Astrocyte (in vitro differentiated cells and primary cell): Measurements from ENCODE around the gene SPTLC1. TPM values are rescaled to one million over a fixed set of nuclear protein-coding genes. Genes with fewer than 3 reads are reported as not detected.

Experiments used
- DNase-seq: peaks from one replicate; pipeline ENCODE4 v3.0.0-alpha.2; 2010; ENCODE audit warnings: low read depth
- FAIRE-seq: peaks from 2 replicates; lab custom pipeline; 2011; peaks lifted over from hg19 to GRCh38; lab: Jason Lieb, UNC
- H2AFZ ChIP-seq: 2 replicates; pipeline ENCODE4 v1.6.0; 2012; ENCODE audit warnings: low read depth, low read length, inconsistent platforms
- H3K27ac ChIP-seq: 2 replicates; pipeline ENCODE4 v1.5.1; 2011; ENCODE audit warnings: low read depth, low read length, inconsistent platforms
- H3K27me3 ChIP-seq: 2 replicates; pipeline ENCODE4 v1.6.0; 2011; ENCODE audit warnings: low read length, inconsistent platforms; ENCODE audit not compliant: insufficient read depth
- H3K36me3 ChIP-seq: 2 replicates; pipeline ENCODE4 v1.5.1; 2011; ENCODE audit warnings: low read length, inconsistent platforms; ENCODE audit not compliant: insufficient read depth
- H3K4me1 ChIP-seq: 2 replicates; pipeline ENCODE4 v1.5.1; 2011; ENCODE audit warnings: low read length, inconsistent platforms; ENCODE audit not compliant: insufficient read depth
- H3K4me2 ChIP-seq: 2 replicates; pipeline ENCODE4 v1.6.0; 2012; ENCODE audit warnings: low read length, inconsistent platforms
- H3K4me3 ChIP-seq: 2 replicates; pipeline ENCODE4 v1.5.1; 2011; ENCODE audit warnings: low read depth, mild to moderate bottlenecking, low read length, inconsistent platforms; ENCODE audit not compliant: insufficient read depth
- H3K79me2 ChIP-seq: 2 replicates; pipeline ENCODE4 v1.6.0; 2012; ENCODE audit warnings: mild to moderate bottlenecking, low read length, inconsistent platforms; ENCODE audit not compliant: insufficient read depth
- H3K9ac ChIP-seq: 2 replicates; pipeline ENCODE4 v1.6.0; 2012; ENCODE audit warnings: mild to moderate bottlenecking, low read length, inconsistent platforms
- H3K9me3 ChIP-seq: 2 replicates; pipeline ENCODE4 v1.5.1; 2012; ENCODE audit warnings: low read depth, mild to moderate bottlenecking, low read length, inconsistent platforms; ENCODE audit not compliant: insufficient read depth
- H4K20me1 ChIP-seq: 2 replicates; pipeline ENCODE4 v1.6.0; 2012; ENCODE audit warnings: low read length, inconsistent platforms; ENCODE audit not compliant: insufficient read depth
- H3K27ac Mint-ChIP-seq: one replicate; pipeline ENCODE4 v1.8.0; 2021; ENCODE audit warnings: mild to moderate bottlenecking, mixed read lengths; ENCODE audit not compliant: unreplicated experiment
- H3K27me3 Mint-ChIP-seq: one replicate; pipeline ENCODE4 v1.8.0; 2021; ENCODE audit warnings: low read depth, mixed read lengths; ENCODE audit not compliant: unreplicated experiment
- H3K36me3 Mint-ChIP-seq: one replicate; pipeline ENCODE4 v1.8.0; 2021; ENCODE audit warnings: low read depth, mixed read lengths; ENCODE audit not compliant: unreplicated experiment
- H3K4me1 Mint-ChIP-seq: one replicate; pipeline ENCODE4 v1.8.0; 2021; ENCODE audit warnings: low read depth, mixed read lengths; ENCODE audit not compliant: unreplicated experiment
- H3K4me3 Mint-ChIP-seq: one replicate; pipeline ENCODE4 v1.8.0; 2021; ENCODE audit warnings: mild to moderate bottlenecking, moderate library complexity, mixed read lengths; ENCODE audit not compliant: unreplicated experiment
- H3K9me3 Mint-ChIP-seq: one replicate; pipeline ENCODE4 v1.8.0; 2021; ENCODE audit warnings: mild to moderate bottlenecking, mixed read lengths; ENCODE audit not compliant: unreplicated experiment
- CTCF ChIP-seq: IDR thresholded peaks from 2 replicates; pipeline ENCODE4 v1.5.1; 2011; ENCODE audit warnings: low read depth, mild to moderate bottlenecking, inconsistent platforms, low read length, moderate library complexity; ENCODE audit not compliant: insufficient read depth
- EZH2 ChIP-seq: IDR thresholded peaks from 2 replicates; pipeline ENCODE4 v1.6.1; 2012; ENCODE audit warnings: mild to moderate bottlenecking, low read length, inconsistent platforms; ENCODE audit not compliant: insufficient read depth
- total RNA-seq: library from RNA; stranded (reverse); gene quantifications from 2 replicates; pipeline ENCODE4 v1.2.1, GENCODE V29; 2021

SPTLC1 gene
- total RNA-seq, 1 donor from 2014 or later = 75.9 TPM

DNA sequence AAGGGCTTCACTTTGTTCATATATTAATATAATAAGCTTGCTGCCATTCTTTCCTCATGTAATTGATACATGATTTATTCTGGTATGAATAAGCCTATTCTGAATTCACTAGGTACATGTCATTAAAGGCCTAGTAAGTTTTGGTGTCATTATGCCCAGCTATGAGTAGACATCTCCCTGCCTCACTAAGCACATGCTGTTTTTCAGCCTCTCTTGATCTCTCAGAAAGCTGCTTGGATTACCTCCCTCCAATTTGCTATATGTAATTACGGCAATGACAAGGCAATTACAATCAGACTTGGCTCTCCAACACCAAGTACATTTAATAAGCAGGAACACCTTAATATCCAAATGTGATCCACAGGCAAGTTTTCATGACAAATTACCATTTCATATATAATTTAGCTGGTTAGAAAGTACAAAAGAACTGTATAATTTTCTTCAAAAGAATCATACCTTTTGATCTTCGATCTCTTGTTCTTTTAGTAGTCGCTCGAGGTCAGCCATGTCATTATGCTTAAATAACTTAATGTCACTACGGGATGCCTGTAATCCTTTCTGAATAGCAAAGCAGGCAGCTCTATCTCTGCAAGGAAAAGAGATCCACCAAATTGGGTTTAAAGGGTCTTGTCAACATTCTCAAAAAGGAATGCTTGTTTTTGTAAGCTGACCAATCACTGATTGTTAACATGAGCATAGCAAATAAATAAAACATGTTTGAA, 56.3 kb downstream of the SPTLC1 start:
- Histone ChIP-seq H2AFZ (no peak overlapping the region), H3K36me3 (peaks cover 17% of the 10 kb centered on the region), H3K27me3 (no peaks in the 10 kb centered on the region), H3K4me1 (no peaks in the 10 kb centered on the region), H3K9ac (no peak overlapping the region), H3K4me3 (no peak overlapping the region), H3K27ac (no peak overlapping the region), H3K4me2 (no peak overlapping the region), H3K79me2 (peaks cover 36% of the 10 kb centered on the region), H3K9me3 (no peaks in the 10 kb centered on the region), H4K20me1 (peaks cover 13% of the 10 kb centered on the region)
- H3K4me3 Mint-ChIP-seq = no peak overlapping the region
- FAIRE-seq (no peak), DNase-seq (no peak)
- H3K9me3 Mint-ChIP-seq = peaks cover 12% of the 10 kb centered on the region
- no peak for TF ChIP-seq EZH2
- TF ChIP-seq CTCF = no peak
- H3K4me1 Mint-ChIP-seq = no peaks in the 10 kb centered on the region
- H3K36me3 Mint-ChIP-seq = peaks cover 35% of the 10 kb centered on the region
- H3K27me3 Mint-ChIP-seq = no peaks in the 10 kb centered on the region
- no peak overlapping the region for H3K27ac Mint-ChIP-seq

- TF ChIP-seq CTCF (no peak), EZH2 (no peak)
- H3K9me3 ChIP-seq = no peaks in the 10 kb centered on the region
- Mint-ChIP-seq H3K4me1 (no peaks in the 10 kb centered on the region), H3K4me3 (no peak overlapping the region), H3K36me3 (peaks cover 28% of the 10 kb centered on the region), H3K27me3 (no peaks in the 10 kb centered on the region), H3K27ac (no peak overlapping the region), H3K9me3 (peaks cover 7% of the 10 kb centered on the region)
- H3K79me2 ChIP-seq = peaks cover 31% of the 10 kb centered on the region
- H3K36me3 ChIP-seq = peaks cover 17% of the 10 kb centered on the region
- peaks cover 13% of the 10 kb centered on the region for H4K20me1 ChIP-seq
- H3K27ac ChIP-seq = no peak overlapping the region
- no peak overlapping the region for H3K9ac ChIP-seq
- no peak for DNase-seq
- FAIRE-seq = no peak
- no peak overlapping the region for H3K4me3 ChIP-seq
- no peak overlapping the region for H2AFZ ChIP-seq
- no peaks in the 10 kb centered on the region for H3K27me3 ChIP-seq
- H3K4me2 ChIP-seq = no peak overlapping the region
- no peaks in the 10 kb centered on the region for H3K4me1 ChIP-seq
Measured at GRCh38 chr9:92058026-92058425, 57.2 kb downstream of the SPTLC1 start.

- no peak for FAIRE-seq
- no peaks in the 10 kb centered on the region for H3K27me3 Mint-ChIP-seq
- no peaks in the 10 kb centered on the region for H3K9me3 ChIP-seq
- H3K4me3 Mint-ChIP-seq = no peak overlapping the region
- H3K4me2 ChIP-seq = no peak overlapping the region
- no peak overlapping the region for H3K27ac ChIP-seq
- H2AFZ ChIP-seq = no peak overlapping the region
- peaks cover 13% of the 10 kb centered on the region for H4K20me1 ChIP-seq
- peaks cover 20% of the 10 kb centered on the region for H3K36me3 Mint-ChIP-seq
- no peaks in the 10 kb centered on the region for H3K27me3 ChIP-seq
- peaks cover 23% of the 10 kb centered on the region for H3K79me2 ChIP-seq
- H3K4me1 ChIP-seq = no peaks in the 10 kb centered on the region
- no peak for DNase-seq
- H3K9me3 Mint-ChIP-seq = peaks cover 2% of the 10 kb centered on the region
- no peak overlapping the region for H3K4me3 ChIP-seq
- H3K36me3 ChIP-seq = peaks cover 17% of the 10 kb centered on the region
- no peaks in the 10 kb centered on the region for H3K4me1 Mint-ChIP-seq
- TF ChIP-seq EZH2 = no peak
- no peak for TF ChIP-seq CTCF
- no peak overlapping the region for H3K27ac Mint-ChIP-seq
- no peak overlapping the region for H3K9ac ChIP-seq
Measured at GRCh38 chr9:92057226-92057625, 58.0 kb downstream of the SPTLC1 start.
